HepG2 (cell line): Measurements from ENCODE around the gene BCAP29. TPM values are rescaled to one million over a fixed set of nuclear protein-coding genes. Genes with fewer than 3 reads are reported as not detected.
A peak's percentile ranks its signal among the peaks of the same experiment; 100 is the strongest.

Source experiments
- ELF3 ChIP-seq: IDR thresholded peaks from 2 replicates; pipeline ENCODE4 v1.6.1; 2016; ENCODE audit warnings: missing genetic modification reagents, missing compliant biosample characterization
- FIP1L1 ChIP-seq: fragments of 200-400 bp; formaldehyde crosslinking; IDR thresholded peaks from 2 replicates; pipeline ENCODE4 v1.6.1; 2018; ENCODE audit warnings: low read depth, mild to moderate bottlenecking, low read length, moderate library complexity, borderline replicate concordance; ENCODE audit not compliant: insufficient read depth
- FOXP1 ChIP-seq, 2 experiments: fragments of 450-650 bp in 1 of 2; IDR thresholded peaks; 2 replicates each; pipeline ENCODE4 v1.6.1; 2017 to 2018; ENCODE audit warnings: antibody characterized with exemption in 1 of 2
- HMG20B ChIP-seq: conservative IDR thresholded peaks from 2 replicates; pipeline ENCODE4 v1.6.1; 2016; ENCODE audit warnings: missing genetic modification reagents, missing compliant biosample characterization
- MXI1 ChIP-seq: IDR thresholded peaks from 3 replicates; pipeline ENCODE4 v1.6.1; 2012; ENCODE audit warnings: low read depth, low read length, inconsistent platforms, borderline replicate concordance
- NCOR1 ChIP-seq: fragments of 200-600 bp; sonication (generic); IDR thresholded peaks from 2 replicates; pipeline ENCODE4 v1.7.0; 2017; ENCODE audit warnings: antibody characterized with exemption, low read length, borderline replicate concordance
- POGZ ChIP-seq: sonication (generic); formaldehyde crosslinking; IDR thresholded peaks from 2 replicates; pipeline ENCODE4 v1.4.0; 2020; ENCODE audit warnings: mild to moderate bottlenecking, missing genetic modification reagents
- POLR2G ChIP-seq: fragments of 200-400 bp; formaldehyde crosslinking; IDR thresholded peaks from 2 replicates; pipeline ENCODE4 v1.6.1; 2018; ENCODE audit warnings: mild to moderate bottlenecking, low read depth, low read length, moderate library complexity
- RBM22 ChIP-seq: fragments of 200-400 bp; formaldehyde crosslinking; optimal IDR thresholded peaks from 2 replicates; pipeline ENCODE3; 2017; ENCODE audit warnings: mild to moderate bottlenecking, low read length, moderate library complexity
- SNAPC4 ChIP-seq: sonication (generic); formaldehyde crosslinking; IDR thresholded peaks from 2 replicates; pipeline ENCODE4 v1.4.0; 2020; ENCODE audit warnings: mild to moderate bottlenecking, missing genetic modification reagents
- YY1 ChIP-seq: IDR thresholded peaks from 2 replicates; pipeline ENCODE4 v1.6.1; 2011; ENCODE audit warnings: low read length, low read depth, moderate library complexity, mild to moderate bottlenecking; ENCODE audit not compliant: insufficient read depth, insufficient replicate concordance
- ZBTB7B ChIP-seq: sonication (generic); formaldehyde crosslinking; IDR thresholded peaks from 2 replicates; pipeline ENCODE4 v1.4.0; 2020; ENCODE audit warnings: missing genetic modification reagents
- ZNF24 ChIP-seq: fragments of 450-650 bp; IDR thresholded peaks from 2 replicates; pipeline ENCODE4 v1.6.1; 2017; ENCODE audit warnings: antibody characterized with exemption, mild to moderate bottlenecking
- ZNF639 ChIP-seq: conservative IDR thresholded peaks from 2 replicates; pipeline ENCODE4 v1.6.1; 2018; ENCODE audit warnings: missing genetic modification reagents
- ZNF841 ChIP-seq: sonication (generic); formaldehyde crosslinking; IDR thresholded peaks from 2 replicates; pipeline ENCODE4 v1.8.1; 2023; ENCODE audit warnings: missing genetic modification reagents, borderline replicate concordance
- polyA plus RNA-seq, 8 experiments: library from polyadenylated mRNA; depleted of rRNA in 3 of 8; stranded (reverse) in 7 of 8; unstranded in 1 of 8; fragments of >200 nt; fragmentation: Illumina TruSeq in 4 of 8; extraction: Trizol in 4 of 8; gene quantifications; 2 replicates each; pipeline versions ENCODE4 v1.2.1 to v1.2.3, GENCODE V29; 2011 to 2016; ENCODE audit warnings: low read depth in 4 of 8, missing spikeins in 1 of 8, mixed read lengths in 1 of 8; ENCODE audit not compliant: insufficient read depth in 1 of 8
- total RNA-seq, 5 experiments: library from RNA; depleted of rRNA; stranded (reverse); fragments of >200 nt; fragmentation: Illumina TruSeq; extraction: Trizol; gene quantifications; 2 replicates each; pipeline ENCODE4 v1.2.3, GENCODE V29; 2016; ENCODE audit warnings: low read depth in 1 of 5
- TF ChIP-seq, protein P1 (sequence below): sonication (generic); formaldehyde crosslinking; IDR thresholded peaks from 2 replicates; pipeline ENCODE4 v1.9.0; 2021; ENCODE audit warnings: mild to moderate bottlenecking, missing genetic modification reagents

The BCAP29 gene
- total and polyA plus RNA-seq, 2 of the 13 experiments (the other 11 are each of a cell fraction or from before 2014, with no cell fraction given), result 15.3 to 35.6 TPM

DNA sequence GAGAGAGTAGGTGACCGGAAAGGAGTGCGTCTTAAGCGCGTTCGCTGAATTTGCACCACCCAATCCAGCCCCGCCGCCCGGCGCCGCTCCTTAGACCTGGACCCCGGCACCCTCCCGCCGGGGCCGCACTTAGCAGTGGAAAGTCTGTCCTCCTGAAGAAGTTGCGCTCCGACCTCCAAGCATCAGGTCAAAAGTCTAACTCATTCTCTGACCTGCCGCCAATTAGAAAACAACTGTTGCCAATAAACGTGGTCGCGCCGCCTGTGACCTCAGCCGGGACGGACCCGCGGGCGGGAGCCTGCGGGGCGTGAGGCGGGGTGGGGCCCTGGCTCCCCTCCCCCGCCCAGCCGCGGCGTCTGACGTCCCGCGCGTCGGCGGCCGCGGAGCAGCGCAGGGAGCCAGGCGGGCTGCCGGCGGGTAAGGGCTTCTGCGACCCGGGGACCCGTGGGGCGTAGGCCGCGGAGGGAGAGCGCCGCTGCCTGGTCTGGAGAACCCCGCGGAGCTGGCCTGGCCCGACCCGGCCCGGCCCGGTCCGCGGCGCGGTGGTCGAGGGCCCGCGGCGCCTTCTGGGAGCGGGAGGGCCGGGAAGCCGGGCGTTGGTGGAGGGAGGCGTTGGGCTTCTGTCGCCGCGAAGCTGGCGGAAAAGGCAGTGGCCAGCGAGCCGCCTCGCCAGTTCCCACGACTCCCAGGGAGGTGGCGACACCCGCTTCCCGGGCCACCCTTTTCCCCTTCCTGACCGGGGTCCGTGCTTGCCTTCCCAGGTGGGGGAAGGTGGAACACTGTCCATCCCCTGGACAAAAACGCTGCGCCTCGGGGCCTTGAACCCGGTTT, at the start of gene BCAP29 (continued):
- peak; percentile 49 for TF ChIP-seq YY1
- TF ChIP-seq POLR2G, result peak; percentile 82
- TF ChIP-seq ZBTB7B (CRISPR knock-in tag), result 0 out of 2 replicates have a peak, but pooled peaks have one; percentile 83
- TF ChIP-seq POGZ (CRISPR knock-in tag), result peak; percentile 41; the same call in 1 of the 2 replicates
- no peak for TF ChIP-seq ZNF841
- no peak for TF ChIP-seq SNAPC4
- TF ChIP-seq ZNF24, result no peak
- TF ChIP-seq, protein P1, sequence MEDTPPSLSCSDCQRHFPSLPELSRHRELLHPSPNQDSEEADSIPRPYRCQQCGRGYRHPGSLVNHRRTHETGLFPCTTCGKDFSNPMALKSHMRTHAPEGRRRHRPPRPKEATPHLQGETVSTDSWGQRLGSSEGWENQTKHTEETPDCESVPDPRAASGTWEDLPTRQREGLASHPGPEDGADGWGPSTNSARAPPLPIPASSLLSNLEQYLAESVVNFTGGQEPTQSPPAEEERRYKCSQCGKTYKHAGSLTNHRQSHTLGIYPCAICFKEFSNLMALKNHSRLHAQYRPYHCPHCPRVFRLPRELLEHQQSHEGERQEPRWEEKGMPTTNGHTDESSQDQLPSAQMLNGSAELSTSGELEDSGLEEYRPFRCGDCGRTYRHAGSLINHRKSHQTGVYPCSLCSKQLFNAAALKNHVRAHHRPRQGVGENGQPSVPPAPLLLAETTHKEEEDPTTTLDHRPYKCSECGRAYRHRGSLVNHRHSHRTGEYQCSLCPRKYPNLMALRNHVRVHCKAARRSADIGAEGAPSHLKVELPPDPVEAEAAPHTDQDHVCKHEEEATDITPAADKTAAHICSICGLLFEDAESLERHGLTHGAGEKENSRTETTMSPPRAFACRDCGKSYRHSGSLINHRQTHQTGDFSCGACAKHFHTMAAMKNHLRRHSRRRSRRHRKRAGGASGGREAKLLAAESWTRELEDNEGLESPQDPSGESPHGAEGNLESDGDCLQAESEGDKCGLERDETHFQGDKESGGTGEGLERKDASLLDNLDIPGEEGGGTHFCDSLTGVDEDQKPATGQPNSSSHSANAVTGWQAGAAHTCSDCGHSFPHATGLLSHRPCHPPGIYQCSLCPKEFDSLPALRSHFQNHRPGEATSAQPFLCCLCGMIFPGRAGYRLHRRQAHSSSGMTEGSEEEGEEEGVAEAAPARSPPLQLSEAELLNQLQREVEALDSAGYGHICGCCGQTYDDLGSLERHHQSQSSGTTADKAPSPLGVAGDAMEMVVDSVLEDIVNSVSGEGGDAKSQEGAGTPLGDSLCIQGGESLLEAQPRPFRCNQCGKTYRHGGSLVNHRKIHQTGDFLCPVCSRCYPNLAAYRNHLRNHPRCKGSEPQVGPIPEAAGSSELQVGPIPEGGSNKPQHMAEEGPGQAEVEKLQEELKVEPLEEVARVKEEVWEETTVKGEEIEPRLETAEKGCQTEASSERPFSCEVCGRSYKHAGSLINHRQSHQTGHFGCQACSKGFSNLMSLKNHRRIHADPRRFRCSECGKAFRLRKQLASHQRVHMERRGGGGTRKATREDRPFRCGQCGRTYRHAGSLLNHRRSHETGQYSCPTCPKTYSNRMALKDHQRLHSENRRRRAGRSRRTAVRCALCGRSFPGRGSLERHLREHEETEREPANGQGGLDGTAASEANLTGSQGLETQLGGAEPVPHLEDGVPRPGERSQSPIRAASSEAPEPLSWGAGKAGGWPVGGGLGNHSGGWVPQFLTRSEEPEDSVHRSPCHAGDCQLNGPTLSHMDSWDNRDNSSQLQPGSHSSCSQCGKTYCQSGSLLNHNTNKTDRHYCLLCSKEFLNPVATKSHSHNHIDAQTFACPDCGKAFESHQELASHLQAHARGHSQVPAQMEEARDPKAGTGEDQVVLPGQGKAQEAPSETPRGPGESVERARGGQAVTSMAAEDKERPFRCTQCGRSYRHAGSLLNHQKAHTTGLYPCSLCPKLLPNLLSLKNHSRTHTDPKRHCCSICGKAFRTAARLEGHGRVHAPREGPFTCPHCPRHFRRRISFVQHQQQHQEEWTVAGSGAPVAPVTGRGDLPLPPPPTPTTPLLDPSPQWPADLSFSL (CRISPR knock-in tag), result no peak
- TF ChIP-seq ZNF639 (CRISPR knock-in tag), result peak; percentile 54; the same call in 1 of the 2 replicates
- 0 out of 2 replicates have a peak, but pooled peaks have one; percentile 47 for TF ChIP-seq HMG20B (CRISPR knock-in tag)
- peak; percentile 50 for TF ChIP-seq RBM22
- TF ChIP-seq FIP1L1, result no peak
- TF ChIP-seq ELF3 (CRISPR knock-in tag), result no peak
- TF ChIP-seq MXI1, result peak; percentile 57; the same call in 1 of the 3 replicates
- no peak for TF ChIP-seq FOXP1 (IDR thresholded peaks at IDR 0.05)
- no peak for TF ChIP-seq FOXP1 (CRISPR knock-in tag; IDR thresholded peaks at IDR 0.05)
- TF ChIP-seq NCOR1, result 0 out of 2 replicates have a peak, but pooled peaks have one; percentile 8
